ENCODE data around the gene RPA3.

RPA3 gene

GRCh38 chr7:7702826-7703225, 15.6 kb downstream of the RPA3 start:
- Histone ChIP-seq H3K27me3 (ENCODE audit: insufficient read depth, insufficient read length) (no peaks in the 10 kb centered on the region), H3K4me3 (ENCODE audit: insufficient read length, low read depth) (no peak overlapping the region), H3K4me1 (ENCODE audit: insufficient read depth, insufficient read length) (no peaks in the 10 kb centered on the region), H3K36me3 (ENCODE audit: insufficient read depth, insufficient read length, low read length) (no peaks in the 10 kb centered on the region), H3K9me3 (ENCODE audit: insufficient read depth, low read length) (no peaks in the 10 kb centered on the region), H3K9ac (ENCODE audit: insufficient read length, low read depth) (no peak overlapping the region)
- TF ChIP-seq SUZ12 (IDR thresholded peaks at IDR 0.05; ENCODE audit: extremely low read depth, insufficient read depth, insufficient read length) (no peak), ZNF274 (IDR thresholded peaks at IDR 0.05; ENCODE audit: low read depth, low read length) (no peak), YY1 (IDR thresholded peaks at IDR 0.05; ENCODE audit: insufficient read depth, insufficient read length) (no peak)
- no peak for DNase-seq (ENCODE audit: low read depth, low spot score)

GRCh38 chr7:7701527-7701926, 16.9 kb downstream of the RPA3 start:
- no peak for TF ChIP-seq SUZ12 (IDR thresholded peaks at IDR 0.05; ENCODE audit: extremely low read depth, insufficient read depth, insufficient read length)
- TF ChIP-seq YY1 (IDR thresholded peaks at IDR 0.05; ENCODE audit: insufficient read depth, insufficient read length): no peak
- TF ChIP-seq ZNF274 (IDR thresholded peaks at IDR 0.05; ENCODE audit: low read depth, low read length): no peak
- no peak for DNase-seq (ENCODE audit: low read depth, low spot score)
- no peaks in the 10 kb centered on the region for H3K9me3 ChIP-seq (ENCODE audit: insufficient read depth, low read length)

GRCh38 chr7:7699970-7700369, 18.4 kb downstream of the RPA3 start:
- Histone ChIP-seq H3K27me3 (ENCODE audit: insufficient read depth, insufficient read length) (no peaks in the 10 kb centered on the region), H3K4me1 (ENCODE audit: insufficient read depth, insufficient read length) (no peaks in the 10 kb centered on the region), H3K9me3 (ENCODE audit: insufficient read depth, low read length) (no peaks in the 10 kb centered on the region), H3K9ac (ENCODE audit: insufficient read length, low read depth) (no peak overlapping the region), H3K4me3 (ENCODE audit: insufficient read length, low read depth) (no peak overlapping the region), H3K36me3 (ENCODE audit: insufficient read depth, insufficient read length, low read length) (no peaks in the 10 kb centered on the region)
- TF ChIP-seq SUZ12 (IDR thresholded peaks at IDR 0.05; ENCODE audit: extremely low read depth, insufficient read depth, insufficient read length): no peak
- no peak for TF ChIP-seq ZNF274 (IDR thresholded peaks at IDR 0.05; ENCODE audit: low read depth, low read length)
- TF ChIP-seq YY1 (IDR thresholded peaks at IDR 0.05; ENCODE audit: insufficient read depth, insufficient read length): no peak
- DNase-seq (ENCODE audit: low read depth, low spot score): no peak

More at GRCh38 chr7:7701527-7701926, 16.9 kb downstream of the RPA3 start:
- H3K36me3 ChIP-seq (ENCODE audit: insufficient read depth, insufficient read length, low read length): no peaks in the 10 kb centered on the region
- no peak overlapping the region for H3K9ac ChIP-seq (ENCODE audit: insufficient read length, low read depth)
- no peaks in the 10 kb centered on the region for H3K4me1 ChIP-seq (ENCODE audit: insufficient read depth, insufficient read length)
- no peaks in the 10 kb centered on the region for H3K27me3 ChIP-seq (ENCODE audit: insufficient read depth, insufficient read length)
- H3K4me3 ChIP-seq (ENCODE audit: insufficient read length, low read depth): no peak overlapping the region

GRCh38 chr7:7699380-7699779, 19.0 kb downstream of the RPA3 start:
- Histone ChIP-seq H3K4me3 (ENCODE audit: insufficient read length, low read depth) (no peak overlapping the region), H3K9me3 (ENCODE audit: insufficient read depth, low read length) (no peaks in the 10 kb centered on the region; the same call in 1 of the 2 replicates), H3K27me3 (ENCODE audit: insufficient read depth, insufficient read length) (no peaks in the 10 kb centered on the region), H3K36me3 (ENCODE audit: insufficient read depth, insufficient read length, low read length) (no peaks in the 10 kb centered on the region), H3K4me1 (ENCODE audit: insufficient read depth, insufficient read length) (no peaks in the 10 kb centered on the region), H3K9ac (ENCODE audit: insufficient read length, low read depth) (no peak overlapping the region)
- no peak for DNase-seq (ENCODE audit: low read depth, low spot score)
- TF ChIP-seq ZNF274 (IDR thresholded peaks at IDR 0.05; ENCODE audit: low read depth, low read length): no peak
- TF ChIP-seq SUZ12 (IDR thresholded peaks at IDR 0.05; ENCODE audit: extremely low read depth, insufficient read depth, insufficient read length): no peak
- TF ChIP-seq YY1 (IDR thresholded peaks at IDR 0.05; ENCODE audit: insufficient read depth, insufficient read length): no peak

GRCh38 chr7:7698930-7699329, 19.5 kb downstream of the RPA3 start:
- TF ChIP-seq ZNF274 (IDR thresholded peaks at IDR 0.05; ENCODE audit: low read depth, low read length) (no peak), YY1 (IDR thresholded peaks at IDR 0.05; ENCODE audit: insufficient read depth, insufficient read length) (no peak), SUZ12 (IDR thresholded peaks at IDR 0.05; ENCODE audit: extremely low read depth, insufficient read depth, insufficient read length) (no peak)
- Histone ChIP-seq H3K4me3 (ENCODE audit: insufficient read length, low read depth) (no peak overlapping the region), H3K9me3 (ENCODE audit: insufficient read depth, low read length) (no peaks in the 10 kb centered on the region; the same call in 1 of the 2 replicates), H3K4me1 (ENCODE audit: insufficient read depth, insufficient read length) (no peaks in the 10 kb centered on the region), H3K9ac (ENCODE audit: insufficient read length, low read depth) (no peak overlapping the region), H3K27me3 (ENCODE audit: insufficient read depth, insufficient read length) (no peaks in the 10 kb centered on the region), H3K36me3 (ENCODE audit: insufficient read depth, insufficient read length, low read length) (no peaks in the 10 kb centered on the region)
- no peak for DNase-seq (ENCODE audit: low read depth, low spot score)

- Histone ChIP-seq H3K27me3 (ENCODE audit: insufficient read depth, insufficient read length) (no peaks in the 10 kb centered on the region), H3K4me3 (ENCODE audit: insufficient read length, low read depth) (no peak overlapping the region), H3K36me3 (ENCODE audit: insufficient read depth, insufficient read length, low read length) (no peaks in the 10 kb centered on the region), H3K9me3 (ENCODE audit: insufficient read depth, low read length) (no peaks in the 10 kb centered on the region; the same call in 1 of the 2 replicates), H3K9ac (ENCODE audit: insufficient read length, low read depth) (no peak overlapping the region), H3K4me1 (ENCODE audit: insufficient read depth, insufficient read length) (no peaks in the 10 kb centered on the region)
- DNase-seq (ENCODE audit: low read depth, low spot score): no peak
- TF ChIP-seq ZNF274 (IDR thresholded peaks at IDR 0.05; ENCODE audit: low read depth, low read length): no peak
- TF ChIP-seq SUZ12 (IDR thresholded peaks at IDR 0.05; ENCODE audit: extremely low read depth, insufficient read depth, insufficient read length): no peak
- no peak for TF ChIP-seq YY1 (IDR thresholded peaks at IDR 0.05; ENCODE audit: insufficient read depth, insufficient read length)
Measured at GRCh38 chr7:7696458-7697119, 21.8 kb downstream of the RPA3 start.

GRCh38 chr7:7695111-7695817, 23.1 kb downstream of the RPA3 start:
- no peaks in the 10 kb centered on the region; the same call in 1 of the 2 replicates for H3K9me3 ChIP-seq (ENCODE audit: insufficient read depth, low read length)
- H3K4me3 ChIP-seq (ENCODE audit: insufficient read length, low read depth): no peak overlapping the region
- TF ChIP-seq ZNF274 (IDR thresholded peaks at IDR 0.05; ENCODE audit: low read depth, low read length): no peak
- TF ChIP-seq YY1 (IDR thresholded peaks at IDR 0.05; ENCODE audit: insufficient read depth, insufficient read length): no peak
- TF ChIP-seq SUZ12 (IDR thresholded peaks at IDR 0.05; ENCODE audit: extremely low read depth, insufficient read depth, insufficient read length): no peak
- H3K27me3 ChIP-seq (ENCODE audit: insufficient read depth, insufficient read length): no peaks in the 10 kb centered on the region
- no peaks in the 10 kb centered on the region for H3K4me1 ChIP-seq (ENCODE audit: insufficient read depth, insufficient read length)
- H3K36me3 ChIP-seq (ENCODE audit: insufficient read depth, insufficient read length, low read length): no peaks in the 10 kb centered on the region
- no peak for DNase-seq (ENCODE audit: low read depth, low spot score)
- no peak overlapping the region for H3K9ac ChIP-seq (ENCODE audit: insufficient read length, low read depth)
